Neural crest cell (in vitro differentiated cells): ENCODE data around the gene EXOC4. TPM values are rescaled to one million over a fixed set of nuclear protein-coding genes. Genes with fewer than 3 reads are reported as not detected.

Experiments used
- DNase-seq: peaks from one replicate; pipeline ENCODE4 v3.0.0; 2021; ENCODE audit warnings: low read depth, mixed read lengths, low spot score
- H3K27ac Mint-ChIP-seq: one replicate; pipeline ENCODE4 v1.8.0; 2021; ENCODE audit warnings: mild to moderate bottlenecking, mixed read lengths; ENCODE audit not compliant: unreplicated experiment
- H3K27me3 Mint-ChIP-seq: 2 replicates; pipeline ENCODE4 v1.8.0; 2021; ENCODE audit warnings: low read depth, mild to moderate bottlenecking, mixed read lengths
- H3K36me3 Mint-ChIP-seq: 2 replicates; pipeline ENCODE4 v1.8.0; 2021; ENCODE audit warnings: low read depth, mild to moderate bottlenecking, mixed read lengths
- H3K4me1 Mint-ChIP-seq: 2 replicates; pipeline ENCODE4 v1.8.0; 2021; ENCODE audit warnings: mixed read lengths
- H3K4me3 Mint-ChIP-seq: one replicate; pipeline ENCODE4 v1.8.0; 2021; ENCODE audit warnings: mild to moderate bottlenecking, mixed read lengths
- H3K9me3 Mint-ChIP-seq: 2 replicates; pipeline ENCODE4 v1.8.0; 2021; ENCODE audit warnings: mixed read lengths
- total RNA-seq: library from RNA; stranded (reverse); gene quantifications from 2 replicates; pipeline ENCODE4 v1.2.1, GENCODE V29; 2021
- TF ChIP-seq, protein P1 (sequence below): fragments of 200-600 bp; sonication (generic); conservative IDR thresholded peaks from 2 replicates; pipeline ENCODE4 v1.5.0; 2021; ENCODE audit warnings: antibody characterized with exemption, mild to moderate bottlenecking

EXOC4 gene
- total RNA-seq, 1 donor from 2014 or later: 79.7 TPM

DNA sequence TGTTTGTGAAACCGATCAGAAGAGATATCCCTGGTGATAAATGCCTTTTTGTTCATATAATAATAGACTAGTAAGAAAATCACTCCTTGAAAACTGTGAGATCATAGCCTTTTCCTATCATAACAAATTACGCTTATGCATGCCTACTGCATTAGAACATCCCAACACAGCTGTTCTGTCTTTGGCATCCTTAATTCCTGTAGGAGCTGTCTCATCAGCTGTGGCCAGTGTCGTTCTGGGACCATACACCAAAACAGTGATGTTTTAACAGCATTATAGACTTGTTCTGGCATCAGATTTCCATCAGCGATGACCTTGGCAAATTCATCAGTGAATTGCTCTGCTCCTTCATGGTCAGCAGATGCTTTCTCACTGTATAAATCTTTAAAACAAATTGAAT is 450.7 kb downstream of the EXOC4 start:
- no peak for DNase-seq

DNA sequence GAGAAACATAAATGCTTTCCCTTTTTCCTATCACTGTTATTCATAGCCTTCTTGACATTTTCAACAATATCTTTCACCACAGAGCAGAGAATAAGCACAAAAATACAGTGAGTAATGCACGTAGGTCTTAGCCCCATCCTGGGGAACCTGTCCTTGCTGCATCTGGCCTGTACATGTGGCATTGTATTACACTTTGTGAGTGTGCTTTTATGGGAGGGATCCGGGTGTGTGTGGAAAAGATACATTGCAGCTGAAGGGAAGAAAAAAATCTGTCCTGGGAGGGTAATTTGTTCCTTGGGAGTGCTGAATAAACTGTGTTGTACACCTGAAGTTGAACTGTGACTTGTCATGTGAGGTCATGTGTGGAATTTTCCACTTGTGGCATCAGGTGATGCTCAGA is 451.6 kb downstream of the EXOC4 start:
- TF ChIP-seq, protein P1, sequence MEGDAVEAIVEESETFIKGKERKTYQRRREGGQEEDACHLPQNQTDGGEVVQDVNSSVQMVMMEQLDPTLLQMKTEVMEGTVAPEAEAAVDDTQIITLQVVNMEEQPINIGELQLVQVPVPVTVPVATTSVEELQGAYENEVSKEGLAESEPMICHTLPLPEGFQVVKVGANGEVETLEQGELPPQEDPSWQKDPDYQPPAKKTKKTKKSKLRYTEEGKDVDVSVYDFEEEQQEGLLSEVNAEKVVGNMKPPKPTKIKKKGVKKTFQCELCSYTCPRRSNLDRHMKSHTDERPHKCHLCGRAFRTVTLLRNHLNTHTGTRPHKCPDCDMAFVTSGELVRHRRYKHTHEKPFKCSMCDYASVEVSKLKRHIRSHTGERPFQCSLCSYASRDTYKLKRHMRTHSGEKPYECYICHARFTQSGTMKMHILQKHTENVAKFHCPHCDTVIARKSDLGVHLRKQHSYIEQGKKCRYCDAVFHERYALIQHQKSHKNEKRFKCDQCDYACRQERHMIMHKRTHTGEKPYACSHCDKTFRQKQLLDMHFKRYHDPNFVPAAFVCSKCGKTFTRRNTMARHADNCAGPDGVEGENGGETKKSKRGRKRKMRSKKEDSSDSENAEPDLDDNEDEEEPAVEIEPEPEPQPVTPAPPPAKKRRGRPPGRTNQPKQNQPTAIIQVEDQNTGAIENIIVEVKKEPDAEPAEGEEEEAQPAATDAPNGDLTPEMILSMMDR: no peak
- no peaks in the 10 kb centered on the region for H3K27me3 Mint-ChIP-seq

More for the DNA sequence above, 450.7 kb downstream of the EXOC4 start:
- no peaks in the 10 kb centered on the region for H3K4me1 Mint-ChIP-seq
- TF ChIP-seq, protein P1: no peak
- no peak overlapping the region for H3K27ac Mint-ChIP-seq
- no peaks in the 10 kb centered on the region for H3K36me3 Mint-ChIP-seq
- H3K27me3 Mint-ChIP-seq: no peaks in the 10 kb centered on the region
- no peaks in the 10 kb centered on the region for H3K9me3 Mint-ChIP-seq
- no peak overlapping the region for H3K4me3 Mint-ChIP-seq

DNA sequence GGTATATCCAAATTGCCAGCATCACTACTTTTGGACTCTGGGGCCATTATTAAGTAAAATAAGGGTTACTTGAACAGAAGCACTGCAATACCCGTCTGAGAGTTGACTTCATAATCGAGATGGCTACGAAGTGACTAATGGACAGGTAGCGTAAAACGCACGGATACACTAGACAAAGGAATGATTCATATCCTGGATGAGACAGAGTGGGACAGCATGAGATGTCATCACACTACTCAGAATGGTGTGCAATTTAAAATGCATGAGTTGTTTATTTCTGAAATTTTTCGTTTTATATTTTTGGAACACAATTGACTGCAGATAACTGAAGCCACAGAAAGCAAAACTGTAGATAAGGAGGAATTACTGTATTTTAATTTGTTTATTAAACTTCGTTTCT is 452.7 kb downstream of the EXOC4 start:
- H3K4me1 Mint-ChIP-seq: no peaks in the 10 kb centered on the region
- no peaks in the 10 kb centered on the region for H3K9me3 Mint-ChIP-seq
- no peaks in the 10 kb centered on the region for H3K36me3 Mint-ChIP-seq
- DNase-seq: no peak
- H3K4me3 Mint-ChIP-seq: no peak overlapping the region
- no peak overlapping the region for H3K27ac Mint-ChIP-seq
- TF ChIP-seq, protein P1: no peak
- H3K27me3 Mint-ChIP-seq: no peaks in the 10 kb centered on the region

More for the DNA sequence above, 451.6 kb downstream of the EXOC4 start:
- Mint-ChIP-seq H3K36me3 (no peaks in the 10 kb centered on the region), H3K9me3 (no peaks in the 10 kb centered on the region), H3K4me3 (no peak overlapping the region), H3K4me1 (no peaks in the 10 kb centered on the region), H3K27ac (no peak overlapping the region)
- DNase-seq: no peak

DNA sequence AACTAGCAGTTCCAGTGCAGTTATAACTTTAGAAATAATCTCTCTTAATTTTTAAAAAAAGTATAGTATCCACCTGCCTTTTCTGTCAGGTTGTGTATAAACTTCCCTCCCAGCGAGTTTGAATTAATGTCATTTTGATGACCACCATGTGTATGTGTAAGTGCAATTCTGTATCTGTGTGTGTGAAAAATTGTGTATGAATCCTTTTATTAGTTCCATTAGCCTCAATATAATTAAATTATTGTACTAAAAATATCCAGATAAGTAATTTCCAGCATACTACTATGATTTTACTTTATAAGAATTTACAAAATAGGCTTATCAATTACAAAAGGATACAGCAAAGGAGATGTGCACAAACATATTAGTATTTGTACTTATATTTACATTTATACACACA is 453.1 kb downstream of the EXOC4 start:
- Mint-ChIP-seq H3K36me3 (no peaks in the 10 kb centered on the region), H3K27ac (no peak overlapping the region), H3K27me3 (no peaks in the 10 kb centered on the region), H3K9me3 (no peaks in the 10 kb centered on the region), H3K4me1 (no peaks in the 10 kb centered on the region), H3K4me3 (no peak overlapping the region)
- no peak for DNase-seq
- TF ChIP-seq, protein P1: no peak

DNA sequence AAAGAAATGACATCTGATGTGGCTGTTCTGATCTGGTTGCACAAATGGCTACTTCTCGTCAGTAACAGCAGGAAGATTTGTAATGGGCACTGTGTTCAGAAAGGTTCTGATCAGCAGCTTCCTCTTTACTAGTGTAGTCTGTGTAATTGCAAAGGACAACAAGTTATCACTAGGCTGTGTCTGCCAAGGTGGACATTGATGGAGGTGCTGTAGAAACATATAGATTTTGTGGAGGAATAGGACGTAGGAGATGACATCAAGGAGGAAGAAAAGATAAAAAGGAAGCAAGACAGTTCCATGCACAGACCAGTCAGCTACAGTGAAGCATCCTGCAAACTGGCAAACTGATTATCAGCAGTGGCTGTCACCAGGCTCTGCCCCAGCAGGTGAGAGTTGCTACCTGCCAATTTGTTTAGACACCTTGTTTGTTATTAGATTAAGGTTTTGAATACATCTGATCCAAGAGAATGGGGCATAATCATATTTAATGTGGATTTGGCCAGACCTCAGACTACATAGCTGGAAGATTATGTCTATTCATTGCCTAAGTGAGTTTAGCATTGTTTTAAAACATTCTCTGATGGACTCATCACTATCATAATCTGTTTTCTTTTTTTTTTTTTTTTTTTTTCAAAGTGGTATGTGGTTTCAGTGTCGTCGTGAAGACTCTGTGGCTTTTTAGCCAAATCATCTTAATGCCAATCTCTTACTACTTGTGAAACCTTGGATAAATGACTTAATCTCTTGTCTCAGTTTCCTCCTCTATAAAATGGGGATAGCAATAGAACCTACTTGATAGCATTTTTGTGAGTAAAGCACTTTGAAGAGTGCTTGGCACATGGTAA is 456.4 kb downstream of the EXOC4 start:
- H3K9me3 Mint-ChIP-seq: no peaks in the 10 kb centered on the region

More for the DNA sequence above, 456.4 kb downstream of the EXOC4 start:
- DNase-seq: no peak
- Mint-ChIP-seq H3K27ac (no peak overlapping the region), H3K4me3 (no peak overlapping the region), H3K27me3 (no peaks in the 10 kb centered on the region), H3K36me3 (no peaks in the 10 kb centered on the region), H3K4me1 (no peaks in the 10 kb centered on the region)
- TF ChIP-seq, protein P1: no peak
